Ishikawa (cell line): Measurements from ENCODE around the gene LILRB1.

Experiments
- CEBPB ChIP-seq: IDR thresholded peaks from 2 replicates; pipeline ENCODE4 v1.6.1; 2012
- CREB1 ChIP-seq: IDR thresholded peaks from 2 replicates; pipeline ENCODE4 v1.6.1; 2012; ENCODE audit warnings: low read depth
- EGR1 ChIP-seq: IDR thresholded peaks from 2 replicates; pipeline ENCODE4 v1.6.1; 2012
- EP300 ChIP-seq: IDR thresholded peaks from 2 replicates; pipeline ENCODE4 v1.6.1; 2012; ENCODE audit warnings: borderline replicate concordance
- FOXM1 ChIP-seq: IDR thresholded peaks from 2 replicates; pipeline ENCODE4 v1.6.1; 2012; ENCODE audit warnings: low read depth, borderline replicate concordance
- MAX ChIP-seq: IDR thresholded peaks from 2 replicates; pipeline ENCODE4 v1.6.1; 2012
- NFIC ChIP-seq: IDR thresholded peaks from 2 replicates; pipeline ENCODE4 v1.6.1; 2012
- RAD21 ChIP-seq: IDR thresholded peaks from 2 replicates; pipeline ENCODE4 v1.6.1; 2012; ENCODE audit warnings: low read depth
- REST ChIP-seq: IDR thresholded peaks from 2 replicates; pipeline ENCODE4 v1.6.1; 2012; ENCODE audit warnings: low read depth, mild to moderate bottlenecking
- TAF1 ChIP-seq: IDR thresholded peaks from 2 replicates; pipeline ENCODE4 v1.6.1; 2012; ENCODE audit warnings: low read depth, mild to moderate bottlenecking
- TCF12 ChIP-seq: IDR thresholded peaks from 2 replicates; pipeline ENCODE4 v1.6.1; 2012; ENCODE audit warnings: low read depth
- TEAD4 ChIP-seq: IDR thresholded peaks from 2 replicates; pipeline ENCODE4 v1.6.1; 2012
- USF1 ChIP-seq: IDR thresholded peaks from 2 replicates; pipeline ENCODE4 v1.6.1; 2012
- YY1 ChIP-seq: IDR thresholded peaks from 2 replicates; pipeline ENCODE4 v1.6.1; 2012; ENCODE audit warnings: low read depth
- ZBTB7A ChIP-seq: IDR thresholded peaks from 2 replicates; pipeline ENCODE4 v1.6.1; 2012; ENCODE audit warnings: low read depth

LILRB1 gene

GRCh38 chr19:54646331-54646841 is 16.1 kb downstream of the LILRB1 start:
- TF ChIP-seq TAF1 (no peak), MAX (no peak), EP300 (no peak), TEAD4 (no peak), TCF12 (no peak), EGR1 (no peak)

- TF ChIP-seq TEAD4 (no peak), TAF1 (no peak)
These were observed 17.8 kb downstream of the LILRB1 start for GRCh38 chr19:54648129-54648528.

- TF ChIP-seq TCF12 (no peak), TAF1 (no peak), EGR1 (no peak), CEBPB (no peak), USF1 (no peak), MAX (no peak), ZBTB7A (no peak), FOXM1 (no peak), CREB1 (no peak), TEAD4 (no peak), YY1 (no peak), NFIC (no peak)
These were observed 19.9 kb downstream of the LILRB1 start for GRCh38 chr19:54650108-54650655.

GRCh38 chr19:54653181-54653809 is 23.0 kb downstream of the LILRB1 start:
- TF ChIP-seq RAD21 (peak; percentile 45), EP300 (no peak)

- TF ChIP-seq NFIC (no peak), USF1 (peak; percentile 53; the same call in 1 of the 2 replicates)
These were observed 24.4 kb downstream of the LILRB1 start for GRCh38 chr19:54654447-54655321.

GRCh38 chr19:54659300-54659699 is 29.0 kb downstream of the LILRB1 start:
- TF ChIP-seq RAD21 = no peak
- TF ChIP-seq NFIC = no peak
- no peak for TF ChIP-seq EGR1
- no peak for TF ChIP-seq ZBTB7A
- no peak for TF ChIP-seq MAX
- no peak for TF ChIP-seq TAF1
- TF ChIP-seq REST = no peak
- no peak for TF ChIP-seq CEBPB
- no peak for TF ChIP-seq USF1
- no peak for TF ChIP-seq CREB1
- no peak for TF ChIP-seq TCF12
- TF ChIP-seq TEAD4 = no peak
- TF ChIP-seq EP300 = no peak
- no peak for TF ChIP-seq FOXM1

- TF ChIP-seq USF1 (no peak), EP300 (no peak), FOXM1 (no peak), CREB1 (no peak), REST (no peak), MAX (no peak), YY1 (no peak), TEAD4 (no peak), CEBPB (no peak)
These were observed 30.0 kb downstream of the LILRB1 start for GRCh38 chr19:54660306-54660705.
